HG02943 (cell line): ENCODE measurements around the gene ASMT.
"Not testable (repeated sequence)": the region's sequence is repeated elsewhere in the genome, so short reads cannot be mapped to it uniquely, and the experiment has no call there.

ENCODE experiments used
- ATAC-seq: cut with Tn5 transposase; IDR thresholded peaks from one replicate; pipeline ENCODE4 v1.9.1; 2021; ENCODE audit warnings: mild to moderate bottlenecking, low read depth, moderate library complexity; ENCODE audit not compliant: unreplicated experiment

ASMT gene, protein sequence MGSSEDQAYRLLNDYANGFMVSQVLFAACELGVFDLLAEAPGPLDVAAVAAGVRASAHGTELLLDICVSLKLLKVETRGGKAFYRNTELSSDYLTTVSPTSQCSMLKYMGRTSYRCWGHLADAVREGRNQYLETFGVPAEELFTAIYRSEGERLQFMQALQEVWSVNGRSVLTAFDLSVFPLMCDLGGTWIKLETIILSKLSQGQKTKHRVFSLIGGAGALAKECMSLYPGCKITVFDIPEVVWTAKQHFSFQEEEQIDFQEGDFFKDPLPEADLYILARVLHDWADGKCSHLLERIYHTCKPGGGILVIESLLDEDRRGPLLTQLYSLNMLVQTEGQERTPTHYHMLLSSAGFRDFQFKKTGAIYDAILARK

GRCh38 chrX:1614927-1615326, at the start of gene ASMT:
TSS of gene ASMT (plus strand) at chrX:1615059. CDS start at chrX:1615200, 141 bp downstream.
- no peak for ATAC-seq

DNA sequence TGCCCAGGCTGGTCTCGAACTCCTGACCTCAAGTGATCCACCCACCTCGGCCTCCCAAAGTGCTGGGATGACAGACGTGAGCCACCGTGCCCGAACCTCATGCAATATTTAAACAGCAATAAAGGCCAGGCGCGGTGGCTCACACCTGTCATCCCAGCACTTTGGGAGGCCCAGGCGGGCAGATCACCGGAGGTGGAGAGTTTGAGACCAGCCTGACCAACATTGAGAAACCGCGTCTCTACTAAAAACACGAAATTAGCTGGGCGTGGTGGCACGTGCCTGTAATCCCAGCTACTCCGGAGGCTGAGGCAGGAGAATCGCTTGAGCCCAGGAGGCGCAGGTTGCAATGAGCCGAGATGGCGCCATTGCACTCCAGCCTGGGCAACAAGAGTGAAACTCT, 40.7 kb upstream of the ASMT start:
- not testable (repeated sequence) for ATAC-seq

DNA sequence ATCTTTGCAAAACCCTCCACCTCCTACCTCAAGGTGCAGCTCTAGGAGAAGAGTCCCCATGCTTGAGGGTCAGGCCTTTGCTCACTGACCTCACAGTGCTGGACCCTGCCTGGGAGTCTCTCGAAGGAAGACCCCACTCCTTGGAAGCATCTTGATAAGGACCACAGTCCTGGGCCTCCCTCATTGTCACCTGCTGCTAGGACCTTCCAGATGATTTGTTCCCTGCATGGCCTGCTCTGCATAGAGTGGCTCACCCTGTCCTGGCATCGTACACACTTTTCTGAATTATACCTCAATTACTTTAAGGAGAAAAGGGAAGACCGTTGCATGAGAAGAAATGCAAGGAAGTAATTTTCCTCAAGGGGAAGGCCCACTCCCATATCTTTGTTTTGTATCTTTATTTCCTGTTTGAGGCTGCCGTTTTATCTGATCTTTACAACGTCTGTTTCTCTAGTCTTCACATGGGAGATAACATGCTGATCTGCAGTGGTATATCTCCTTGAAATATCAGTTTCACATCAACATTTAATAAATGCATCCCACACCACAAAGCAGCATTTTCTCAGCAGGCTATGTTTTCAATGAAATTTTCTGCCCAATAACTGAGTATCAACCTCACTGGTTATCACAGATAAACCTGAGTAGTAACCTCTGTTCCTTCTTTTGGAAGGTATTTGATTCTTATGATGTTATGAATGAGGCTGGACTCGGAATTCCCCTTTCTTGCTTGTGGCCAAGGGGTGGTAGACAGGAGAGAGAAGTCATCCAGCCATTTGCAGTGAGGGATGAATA, 38.5 kb upstream of the ASMT start:
- no peak for ATAC-seq

- no peak for ATAC-seq
Observed at GRCh38 chrX:1577845-1578244, 37.0 kb upstream of the ASMT start.

- no peak for ATAC-seq
Observed at GRCh38 chrX:1578511-1579173, 36.2 kb upstream of the ASMT start.

- ATAC-seq: no peak
Observed at GRCh38 chrX:1581132-1581531, 33.7 kb upstream of the ASMT start.

- peak; percentile 50 for ATAC-seq
Observed at GRCh38 chrX:1582686-1583437, 32.0 kb upstream of the ASMT start.

- ATAC-seq: no peak
Observed at GRCh38 chrX:1584237-1585011, 30.4 kb upstream of the ASMT start.

GRCh38 chrX:1587161-1587560, 27.7 kb upstream of the ASMT start:
- no peak for ATAC-seq

- ATAC-seq: no peak
Observed at GRCh38 chrX:1589356-1590130, 25.3 kb upstream of the ASMT start.

DNA sequence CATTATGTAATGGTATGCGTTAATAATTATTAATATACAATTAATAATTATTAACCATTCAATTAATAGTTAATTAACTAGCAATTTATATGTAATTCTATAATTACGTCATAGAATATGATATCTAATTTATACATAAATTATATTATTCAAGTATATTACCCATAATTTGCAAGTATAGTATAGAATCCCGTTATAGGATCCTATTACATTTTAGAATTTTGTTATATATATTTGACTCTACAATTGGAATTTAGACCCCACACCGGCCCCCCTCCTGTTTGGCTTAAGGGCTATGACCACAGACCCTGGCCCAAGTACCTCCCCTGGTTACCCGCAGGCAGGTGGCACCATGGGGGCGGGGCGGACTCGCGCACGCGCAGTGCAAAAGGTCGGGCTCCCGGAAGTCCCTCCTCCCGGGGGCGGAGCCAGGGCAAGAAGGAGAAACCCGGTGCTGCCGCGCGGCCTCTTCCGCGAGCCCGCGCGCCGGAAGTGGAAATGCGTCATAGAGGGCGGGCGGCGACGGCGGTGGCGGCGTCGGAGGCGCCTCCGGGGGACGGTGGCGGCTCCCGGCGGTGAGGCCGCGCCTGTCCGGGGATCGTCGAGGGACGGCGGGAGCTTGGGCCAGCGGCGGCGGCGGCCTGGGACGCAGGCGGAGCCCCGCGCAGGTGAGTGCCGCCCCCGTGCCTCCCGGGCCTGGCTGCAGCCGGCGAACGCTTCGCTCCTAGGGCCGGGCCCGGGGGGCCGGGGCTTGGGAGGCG, 23.6 kb upstream of the ASMT start, which contains the start of gene AKAP17A:
Gene AKAP17A (plus strand): TSS at position 503 of the 761 bp plus-strand sequence. CDS start 1,859 bp downstream, outside the sequence.
- peak; percentile 84 for ATAC-seq

DNA sequence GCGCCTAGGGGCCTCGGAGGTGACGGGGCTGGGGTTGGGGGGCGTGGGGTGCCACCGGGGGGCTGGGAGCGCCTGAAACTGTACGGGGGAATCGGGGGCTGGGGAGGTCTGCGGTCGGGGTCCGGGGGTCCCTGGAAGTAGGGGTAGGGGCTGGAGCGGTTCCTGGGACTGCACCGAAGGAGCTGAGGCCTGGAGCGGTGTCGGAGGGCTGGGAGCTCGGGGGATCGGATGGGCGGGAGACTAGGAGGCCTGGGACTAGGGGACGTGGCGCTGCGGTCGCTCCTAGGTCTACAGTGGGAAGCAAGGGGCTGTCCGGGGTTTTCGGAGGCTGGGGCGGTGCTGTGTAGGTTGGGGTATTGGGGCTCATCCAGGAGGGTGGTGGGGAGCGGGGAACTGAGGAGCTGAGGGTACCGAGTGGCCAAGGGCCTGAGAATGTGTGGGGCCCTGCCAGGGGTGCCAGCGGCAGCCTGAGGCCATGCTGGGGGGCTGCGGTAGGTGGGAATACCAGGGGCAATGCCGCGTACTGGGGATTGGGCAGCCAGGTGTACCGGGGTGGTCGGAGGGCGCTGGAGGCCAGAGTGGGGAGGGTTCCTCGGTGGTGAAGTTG, 22.9 kb upstream of the ASMT start:
- ATAC-seq: no peak

- no peak for ATAC-seq
Observed at GRCh38 chrX:1592470-1593142, 22.3 kb upstream of the ASMT start.

GRCh38 chrX:1593286-1594271, 21.3 kb upstream of the ASMT start:
- no peak for ATAC-seq

DNA sequence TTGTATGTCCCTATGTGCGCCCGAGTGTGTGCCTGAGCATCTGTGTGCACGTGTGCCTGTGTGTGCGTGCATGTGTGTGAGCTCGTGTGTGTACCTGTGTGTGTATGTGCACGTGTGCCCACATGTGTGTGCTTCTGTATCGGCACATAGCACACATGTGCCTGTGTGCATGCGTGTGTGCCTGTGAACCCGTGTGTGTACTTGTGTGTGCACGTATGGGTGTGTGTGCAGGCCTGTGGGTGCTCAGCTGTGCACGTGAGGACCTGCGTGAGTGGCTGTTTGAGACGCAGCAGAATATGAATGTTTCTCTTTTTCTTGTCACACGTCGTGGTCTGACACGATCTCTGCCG, 19.2 kb upstream of the ASMT start:
- ATAC-seq: no peak

GRCh38 chrX:1596676-1597344, 18.0 kb upstream of the ASMT start:
- ATAC-seq: no peak
